Measurements from ENCODE around the gene GRK5.

- TF ChIP-seq FOXK2 (IDR thresholded peaks at IDR 0.05) (no peak), SUZ12 (IDR thresholded peaks at IDR 0.05) (no peak), SP1 (IDR thresholded peaks at IDR 0.05) (no peak), L3MBTL2 (conservative IDR thresholded peaks at IDR 0.05) (no peak), TARDBP (IDR thresholded peaks at IDR 0.05) (no peak), ELF4 (IDR thresholded peaks at IDR 0.05) (no peak), BHLHE40 (IDR thresholded peaks at IDR 0.05; ENCODE audit: borderline replicate concordance) (no peak), NFRKB (IDR thresholded peaks at IDR 0.05) (no peak)
Measured at GRCh38 chr10:119368991-119369869, 161.9 kb downstream of the GRK5 start.

All from HEK293T (cell line).